Measurements from ENCODE around the gene MED12L. TPM values are rescaled to one million over a fixed set of nuclear protein-coding genes. Genes with fewer than 3 reads are reported as not detected.

Gene MED12L
- total RNA-seq, 4 donors from 2014 or later, result 0.12 to 0.77 (median 0.21) TPM

GRCh38 chr3:151346292-151346691 lies 260.8 kb downstream of the MED12L start:
- Histone ChIP-seq H3K27ac (peak overlapping the region in 2 of 4 donors; percentile 56 to 60), H3K4me3 (no peak overlapping the region), H3K36me3 (no peaks in the 10 kb centered on the region), H3K4me1 (no peaks in the 10 kb centered on the region), H3K27me3 (no peaks in the 10 kb centered on the region), H3K9me3 (no peaks in the 10 kb centered on the region)
- 56 to 62% methylated on average over 3 of the region's 3 CpGs for WGBS, 2 donors (ENCODE audit: low coverage in 1 of 2)
- TF ChIP-seq POLR2AphosphoS5 (IDR thresholded peaks at IDR 0.05) (no peak), CTCF (IDR thresholded peaks at IDR 0.05) (no peak)
- peak; percentile 35 for ATAC-seq

- H3K4me3 ChIP-seq, result no peak overlapping the region
- WGBS, 2 donors (ENCODE audit: low coverage in 1 of 2), result 67 to 79% methylated on average over 5 to 6 of the region's 6 CpGs
- no peaks in the 10 kb centered on the region for H3K4me1 ChIP-seq
- no peaks in the 10 kb centered on the region for H3K36me3 ChIP-seq
- no peak for TF ChIP-seq POLR2AphosphoS5 (IDR thresholded peaks at IDR 0.05)
- no peak for TF ChIP-seq CTCF (IDR thresholded peaks at IDR 0.05)
- TF ChIP-seq POLR2A (IDR thresholded peaks at IDR 0.05), result no peak
- TF ChIP-seq EP300 (IDR thresholded peaks at IDR 0.05), result no peak
- ATAC-seq, result peak; percentile 58
- H3K27ac ChIP-seq, result no peak overlapping the region
- H3K27me3 ChIP-seq, result no peaks in the 10 kb centered on the region
- no peaks in the 10 kb centered on the region for H3K9me3 ChIP-seq
These were observed 262.0 kb downstream of the MED12L start for GRCh38 chr3:151347432-151347831.

- TF ChIP-seq CTCF (IDR thresholded peaks at IDR 0.05) (no peak), EP300 (IDR thresholded peaks at IDR 0.05) (no peak), POLR2AphosphoS5 (IDR thresholded peaks at IDR 0.05) (no peak), POLR2A (IDR thresholded peaks at IDR 0.05) (no peak)
- H3K4me1 ChIP-seq, result no peaks in the 10 kb centered on the region
- no peaks in the 10 kb centered on the region for H3K27me3 ChIP-seq
- no peaks in the 10 kb centered on the region for H3K9me3 ChIP-seq
- whole genome bisulfite sequencing, 2 donors (ENCODE audit: low coverage in 1 of 2), result 75 to 78% methylated on average over 1 of the region's 1 CpG
- H3K4me3 ChIP-seq, result no peak overlapping the region
- no peak for ATAC-seq
- H3K36me3 ChIP-seq, result no peaks in the 10 kb centered on the region
- no peak overlapping the region for H3K27ac ChIP-seq
These were observed 265.2 kb downstream of the MED12L start for GRCh38 chr3:151350656-151351055.

GRCh38 chr3:151351219-151351618 lies 265.8 kb downstream of the MED12L start:
- no peaks in the 10 kb centered on the region for H3K36me3 ChIP-seq
- no peak for TF ChIP-seq EP300 (IDR thresholded peaks at IDR 0.05)
- no peak for TF ChIP-seq POLR2A (IDR thresholded peaks at IDR 0.05)
- no peak for TF ChIP-seq POLR2AphosphoS5 (IDR thresholded peaks at IDR 0.05)
- TF ChIP-seq CTCF (IDR thresholded peaks at IDR 0.05), result no peak
- 82 to 100% methylated on average over 1 of the region's 1 CpG for WGBS, 2 donors (ENCODE audit: low coverage in 1 of 2)
- H3K4me1 ChIP-seq, result no peaks in the 10 kb centered on the region
- H3K9me3 ChIP-seq, result no peaks in the 10 kb centered on the region
- no peaks in the 10 kb centered on the region for H3K27me3 ChIP-seq
- H3K27ac ChIP-seq, result no peak overlapping the region
- no peak overlapping the region for H3K4me3 ChIP-seq
- no peak for ATAC-seq

GRCh38 chr3:151351648-151352047 lies 266.2 kb downstream of the MED12L start:
- no peak overlapping the region for H3K4me3 ChIP-seq
- WGBS, 2 donors (ENCODE audit: low coverage in 1 of 2), result 87 to 91% methylated on average over 4 of the region's 4 CpGs
- TF ChIP-seq POLR2AphosphoS5 (IDR thresholded peaks at IDR 0.05), result no peak
- TF ChIP-seq POLR2A (IDR thresholded peaks at IDR 0.05), result no peak
- TF ChIP-seq CTCF (IDR thresholded peaks at IDR 0.05), result no peak
- TF ChIP-seq EP300 (IDR thresholded peaks at IDR 0.05), result no peak
- no peak for ATAC-seq
- no peaks in the 10 kb centered on the region for H3K27me3 ChIP-seq
- H3K9me3 ChIP-seq, result no peaks in the 10 kb centered on the region
- no peaks in the 10 kb centered on the region for H3K36me3 ChIP-seq
- H3K4me1 ChIP-seq, result peaks cover 0 to 2% (median 0%) of the 10 kb centered on the region in 3 donors
- no peak overlapping the region for H3K27ac ChIP-seq

Measured in gastroesophageal sphincter (tissue), 4 donors.